Measurements from ENCODE around the gene CLDN19.

The CLDN19 gene

DNA sequence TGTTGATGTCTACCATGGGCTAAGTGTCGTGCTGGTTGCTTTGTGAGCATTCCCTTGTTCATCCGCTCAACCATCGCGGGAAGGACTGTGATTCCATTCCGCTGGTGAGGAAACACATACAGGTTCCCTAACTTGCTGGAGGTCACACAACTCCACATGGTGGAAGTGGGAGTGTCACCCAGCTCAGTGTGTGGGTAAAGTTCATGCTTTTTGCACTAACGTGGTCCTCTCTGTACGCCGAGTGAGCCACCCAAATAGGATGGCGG is 4.0 kb upstream of the CLDN19 start (continued):
- TF ChIP-seq TSHZ2 (CRISPR knock-in tag; IDR thresholded peaks at IDR 0.05) (no peak), ZNF70 (CRISPR knock-in tag; IDR thresholded peaks at IDR 0.05) (no peak), ZNF565 (CRISPR knock-in tag; conservative IDR thresholded peaks at IDR 0.05; ENCODE audit: low read depth) (no peak)
- TF ChIP-seq, protein P1, sequence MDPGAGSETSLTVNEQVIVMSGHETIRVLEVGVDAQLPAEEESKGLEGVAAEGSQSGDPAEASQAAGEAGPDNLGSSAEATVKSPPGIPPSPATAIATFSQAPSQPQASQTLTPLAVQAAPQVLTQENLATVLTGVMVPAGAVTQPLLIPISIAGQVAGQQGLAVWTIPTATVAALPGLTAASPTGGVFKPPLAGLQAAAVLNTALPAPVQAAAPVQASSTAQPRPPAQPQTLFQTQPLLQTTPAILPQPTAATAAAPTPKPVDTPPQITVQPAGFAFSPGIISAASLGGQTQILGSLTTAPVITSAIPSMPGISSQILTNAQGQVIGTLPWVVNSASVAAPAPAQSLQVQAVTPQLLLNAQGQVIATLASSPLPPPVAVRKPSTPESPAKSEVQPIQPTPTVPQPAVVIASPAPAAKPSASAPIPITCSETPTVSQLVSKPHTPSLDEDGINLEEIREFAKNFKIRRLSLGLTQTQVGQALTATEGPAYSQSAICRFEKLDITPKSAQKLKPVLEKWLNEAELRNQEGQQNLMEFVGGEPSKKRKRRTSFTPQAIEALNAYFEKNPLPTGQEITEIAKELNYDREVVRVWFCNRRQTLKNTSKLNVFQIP (CRISPR knock-in tag; IDR thresholded peaks at IDR 0.05; ENCODE audit: borderline replicate concordance, low read depth), result no peak

DNA sequence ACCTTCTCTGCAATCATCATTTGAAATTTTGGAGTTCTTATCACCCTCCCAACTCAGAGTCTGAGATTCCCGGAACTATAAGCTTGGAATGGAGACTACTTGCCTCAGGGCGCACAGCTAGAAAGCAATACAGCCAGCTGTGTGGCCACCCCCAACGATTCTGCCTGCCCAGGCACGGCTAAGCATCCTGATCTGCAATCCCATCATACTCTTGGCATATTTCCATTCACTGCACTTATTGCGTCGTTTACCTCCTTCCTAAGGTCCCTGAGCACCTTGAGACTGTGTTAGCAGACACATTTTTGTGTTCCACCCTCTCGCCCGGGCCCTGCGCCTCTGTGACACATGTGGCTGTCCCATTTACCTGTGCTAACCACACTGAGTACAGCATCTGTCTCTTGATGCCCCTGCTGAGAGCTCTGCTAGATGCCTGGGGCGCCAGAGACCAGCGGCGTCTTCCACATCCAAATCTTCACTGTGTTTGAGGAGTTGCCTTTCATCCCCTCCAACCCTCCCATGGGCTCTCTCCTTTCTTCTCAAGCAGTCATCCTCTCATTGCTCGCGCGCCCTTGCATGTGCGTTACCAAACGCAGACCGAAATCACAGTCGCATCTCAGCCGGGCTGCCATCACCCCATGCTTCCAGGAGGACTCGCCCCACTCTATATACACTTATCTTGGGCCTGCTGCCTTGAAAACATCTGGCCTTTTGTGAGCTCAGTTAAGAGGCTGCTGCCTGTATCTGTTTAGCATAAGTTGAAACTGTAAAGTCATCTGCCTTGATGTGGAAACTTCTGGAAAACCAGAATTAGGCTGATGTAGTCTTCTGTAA is 3.5 kb upstream of the CLDN19 start:
- no peak for ATAC-seq
- TF ChIP-seq PATZ1 (CRISPR knock-in tag; IDR thresholded peaks at IDR 0.05; ENCODE audit: borderline replicate concordance) (no peak), PPARA (CRISPR knock-in tag; IDR thresholded peaks at IDR 0.05; ENCODE audit: borderline replicate concordance) (no peak), SNAI2 (CRISPR knock-in tag; IDR thresholded peaks at IDR 0.05) (no peak), TSHZ2 (CRISPR knock-in tag; IDR thresholded peaks at IDR 0.05) (no peak), ZFP30 (CRISPR knock-in tag; IDR thresholded peaks at IDR 0.05) (no peak), BACH2 (CRISPR knock-in tag; IDR thresholded peaks at IDR 0.05; ENCODE audit: borderline replicate concordance) (no peak), GLIS3 (CRISPR knock-in tag; IDR thresholded peaks at IDR 0.05) (no peak), ISL1 (CRISPR knock-in tag; IDR thresholded peaks at IDR 0.05) (no peak), ZNF8 (CRISPR knock-in tag; IDR thresholded peaks at IDR 0.05) (no peak), ESRRG (CRISPR knock-in tag; IDR thresholded peaks at IDR 0.05) (no peak)

GRCh38 chr1:42742617-42743316 is 2.7 kb upstream of the CLDN19 start:
- no peak for ATAC-seq
- no peak for TF ChIP-seq RARB (CRISPR knock-in tag; IDR thresholded peaks at IDR 0.05)
- TF ChIP-seq ZFP3 (CRISPR knock-in tag; IDR thresholded peaks at IDR 0.05), result no peak

DNA sequence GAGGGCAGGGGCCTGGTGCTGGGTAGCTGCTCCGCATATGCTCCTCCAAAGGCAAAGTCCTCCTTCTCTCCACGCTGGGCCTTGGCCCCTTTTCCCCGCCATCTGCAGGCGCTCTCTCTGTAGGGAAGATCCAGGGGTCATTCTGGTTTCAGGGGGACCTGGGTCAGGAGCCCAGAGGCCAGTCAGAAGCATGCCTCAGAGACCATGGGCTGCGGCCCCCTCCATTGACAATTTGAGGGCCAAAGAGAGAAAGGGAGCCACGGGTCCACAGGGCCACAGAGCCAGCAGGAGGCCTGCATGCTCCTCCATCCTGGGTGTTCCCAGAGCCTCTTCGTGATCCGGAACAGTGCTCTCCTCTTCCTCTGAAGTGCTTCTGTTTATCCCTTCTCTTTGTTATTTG is 2.1 kb upstream of the CLDN19 start:
- ATAC-seq, result no peak
- TF ChIP-seq BACH2 (CRISPR knock-in tag; IDR thresholded peaks at IDR 0.05; ENCODE audit: borderline replicate concordance), result no peak
- TF ChIP-seq CSDC2 (CRISPR knock-in tag; IDR thresholded peaks at IDR 0.05), result no peak
- no peak for TF ChIP-seq ZNF8 (CRISPR knock-in tag; IDR thresholded peaks at IDR 0.05)
- no peak for TF ChIP-seq SNAI2 (CRISPR knock-in tag; IDR thresholded peaks at IDR 0.05)
- TF ChIP-seq, protein P2, sequence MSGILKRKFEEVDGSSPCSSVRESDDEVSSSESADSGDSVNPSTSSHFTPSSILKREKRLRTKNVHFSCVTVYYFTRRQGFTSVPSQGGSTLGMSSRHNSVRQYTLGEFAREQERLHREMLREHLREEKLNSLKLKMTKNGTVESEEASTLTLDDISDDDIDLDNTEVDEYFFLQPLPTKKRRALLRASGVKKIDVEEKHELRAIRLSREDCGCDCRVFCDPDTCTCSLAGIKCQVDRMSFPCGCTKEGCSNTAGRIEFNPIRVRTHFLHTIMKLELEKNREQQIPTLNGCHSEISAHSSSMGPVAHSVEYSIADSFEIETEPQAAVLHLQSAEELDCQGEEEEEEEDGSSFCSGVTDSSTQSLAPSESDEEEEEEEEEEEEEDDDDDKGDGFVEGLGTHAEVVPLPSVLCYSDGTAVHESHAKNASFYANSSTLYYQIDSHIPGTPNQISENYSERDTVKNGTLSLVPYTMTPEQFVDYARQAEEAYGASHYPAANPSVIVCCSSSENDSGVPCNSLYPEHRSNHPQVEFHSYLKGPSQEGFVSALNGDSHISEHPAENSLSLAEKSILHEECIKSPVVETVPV (CRISPR knock-in tag; IDR thresholded peaks at IDR 0.05), result no peak
- no peak for TF ChIP-seq PPARA (CRISPR knock-in tag; IDR thresholded peaks at IDR 0.05; ENCODE audit: borderline replicate concordance)
- TF ChIP-seq, protein P1 (CRISPR knock-in tag; IDR thresholded peaks at IDR 0.05; ENCODE audit: borderline replicate concordance, low read depth), result no peak
- no peak for TF ChIP-seq PATZ1 (CRISPR knock-in tag; IDR thresholded peaks at IDR 0.05; ENCODE audit: borderline replicate concordance)
- no peak for TF ChIP-seq ISL1 (CRISPR knock-in tag; IDR thresholded peaks at IDR 0.05)
- TF ChIP-seq OSR1 (CRISPR knock-in tag; IDR thresholded peaks at IDR 0.05), result no peak
- no peak for TF ChIP-seq RARB (CRISPR knock-in tag; IDR thresholded peaks at IDR 0.05)
- TF ChIP-seq TCF4 (CRISPR knock-in tag; IDR thresholded peaks at IDR 0.05; ENCODE audit: borderline replicate concordance), result no peak
- no peak for TF ChIP-seq ZFP3 (CRISPR knock-in tag; IDR thresholded peaks at IDR 0.05)

All from SK-N-SH treated with all-trans-retinoic acid at 6 μM for 48 hours (cell line).